ENCODE results near the gene LIME1.
A peak's percentile ranks its signal among the peaks of the same experiment; 100 is the strongest.

DNA sequence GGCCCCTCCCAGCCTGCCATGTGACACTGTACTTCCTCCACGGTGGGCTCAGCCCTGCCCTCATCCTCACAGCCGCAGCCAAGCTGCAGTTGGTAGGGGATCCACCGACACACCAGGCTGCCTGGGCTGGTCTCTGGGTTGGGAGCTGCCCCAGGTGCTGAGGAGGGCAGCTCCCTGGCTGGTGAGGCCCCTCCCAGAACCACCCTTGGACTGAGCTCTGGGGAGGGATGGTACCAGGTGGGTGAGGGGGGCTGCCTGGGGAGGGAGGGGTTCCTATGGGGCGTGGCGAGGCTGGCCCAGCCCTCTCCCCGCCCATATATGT lies 40.2 kb upstream of the LIME1 start:
- peak; percentile 18 for TF ChIP-seq TAF7 (optimal IDR thresholded peaks at IDR 0.05; ENCODE audit: borderline replicate concordance, low read depth, low read length)
- TF ChIP-seq MAFK (IDR thresholded peaks at IDR 0.05; ENCODE audit: low read depth, low read length): no peak
- no peak for TF ChIP-seq BRCA1 (IDR thresholded peaks at IDR 0.05; ENCODE audit: low read depth, low read length)
- 0 out of 2 replicates have a peak, but pooled peaks have one; percentile 42 for TF ChIP-seq TBP (IDR thresholded peaks at IDR 0.05; ENCODE audit: low read depth, low read length)
- TF ChIP-seq, protein P1, sequence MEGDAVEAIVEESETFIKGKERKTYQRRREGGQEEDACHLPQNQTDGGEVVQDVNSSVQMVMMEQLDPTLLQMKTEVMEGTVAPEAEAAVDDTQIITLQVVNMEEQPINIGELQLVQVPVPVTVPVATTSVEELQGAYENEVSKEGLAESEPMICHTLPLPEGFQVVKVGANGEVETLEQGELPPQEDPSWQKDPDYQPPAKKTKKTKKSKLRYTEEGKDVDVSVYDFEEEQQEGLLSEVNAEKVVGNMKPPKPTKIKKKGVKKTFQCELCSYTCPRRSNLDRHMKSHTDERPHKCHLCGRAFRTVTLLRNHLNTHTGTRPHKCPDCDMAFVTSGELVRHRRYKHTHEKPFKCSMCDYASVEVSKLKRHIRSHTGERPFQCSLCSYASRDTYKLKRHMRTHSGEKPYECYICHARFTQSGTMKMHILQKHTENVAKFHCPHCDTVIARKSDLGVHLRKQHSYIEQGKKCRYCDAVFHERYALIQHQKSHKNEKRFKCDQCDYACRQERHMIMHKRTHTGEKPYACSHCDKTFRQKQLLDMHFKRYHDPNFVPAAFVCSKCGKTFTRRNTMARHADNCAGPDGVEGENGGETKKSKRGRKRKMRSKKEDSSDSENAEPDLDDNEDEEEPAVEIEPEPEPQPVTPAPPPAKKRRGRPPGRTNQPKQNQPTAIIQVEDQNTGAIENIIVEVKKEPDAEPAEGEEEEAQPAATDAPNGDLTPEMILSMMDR (IDR thresholded peaks at IDR 0.05; ENCODE audit: control extremely low read depth in 1 of 3, insufficient read depth in 1 of 3, low read depth in 1 of 3, low read length in 3 of 3): no peak
- TF ChIP-seq SUZ12 (IDR thresholded peaks at IDR 0.05; ENCODE audit: low read length): no peak
- TF ChIP-seq POLR2A (IDR thresholded peaks at IDR 0.05; ENCODE audit: control extremely low read depth in 1 of 2, low read depth in 2 of 2, low read length in 2 of 2): peak in 1 of 2 experiments; percentile 49; a peak in 1 of 3 replicates
- no peak for TF ChIP-seq RAD21 (IDR thresholded peaks at IDR 0.05 in 1 of 2, conservative IDR thresholded peaks at IDR 0.05 in 1 of 2; ENCODE audit: low read depth in 2 of 2, low read length in 2 of 2)
- TF ChIP-seq RXRA (IDR thresholded peaks at IDR 0.05; ENCODE audit: insufficient read depth, low read depth, low read length): no peak
- TF ChIP-seq ASH2L (IDR thresholded peaks at IDR 0.05; ENCODE audit: low read length): no peak
